PC-3 (cell line): ENCODE data around the gene SPEF1. TPM values are rescaled to one million over a fixed set of nuclear protein-coding genes. Genes with fewer than 3 reads are reported as not detected.

ENCODE experiments used
- ATAC-seq: fragments of 200-7000 bp; cut with Tn5 transposase; 2 replicates; pipeline ENCODE4 v1.9.1; 2020; ENCODE audit warnings: mild to moderate bottlenecking, moderate library complexity
- BruUV-seq: library from RNA; stranded (reverse); fragments of 400-500 nt; replicated peaks from 2 replicates; lab custom pipeline; 2021; lab: Mats Ljungman, UMichigan
- CTCF ChIA-PET: fragments of 300-600 bp; sonication (Branson Sonifier 250); formaldehyde crosslinking; loops from one replicate; lab custom pipeline; 2022; ENCODE audit warnings: antibody characterized with exemption; lab: Charles Lee
- POLR2A ChIA-PET: fragments of 300-600 bp; sonication (Branson Sonifier 250); formaldehyde crosslinking; loops from one replicate; lab custom pipeline; 2022; ENCODE audit warnings: antibody characterized with exemption; ENCODE audit not compliant: unreplicated experiment; lab: Charles Lee
- DNase-seq: peaks from one replicate; pipeline ENCODE4 v3.0.0-alpha.2; 2015
- H2AFZ ChIP-seq: fragments of 300-600 bp; sonication (generic); 2 replicates; pipeline ENCODE4 v1.6.0; 2016; ENCODE audit warnings: antibody characterized with exemption, low read length
- H3F3A ChIP-seq: fragments of 300-600 bp; sonication (generic); one replicate; pipeline ENCODE4 v1.6.0; 2017; ENCODE audit warnings: antibody characterized with exemption, low read length, control low read depth, mild to moderate bottlenecking; ENCODE audit not compliant: unreplicated experiment
- H3K27ac ChIP-seq: fragments of 300-600 bp; sonication (generic); 2 replicates; pipeline ENCODE4 v1.5.1; 2016; ENCODE audit warnings: mild to moderate bottlenecking, low read length
- H3K27me3 ChIP-seq: fragments of 300-600 bp; sonication (generic); 2 replicates; pipeline ENCODE4 v1.6.1; 2016; ENCODE audit warnings: low read length, mixed read lengths
- H3K36me3 ChIP-seq: fragments of 300-600 bp; sonication (generic); 2 replicates; pipeline ENCODE4 v1.6.1; 2016; ENCODE audit warnings: low read depth, mixed run types, low read length, mixed read lengths
- H3K4me1 ChIP-seq: fragments of 300-600 bp; sonication (generic); 2 replicates; pipeline ENCODE4 v1.5.1; 2016; ENCODE audit warnings: low read length; ENCODE audit not compliant: insufficient read depth
- H3K4me2 ChIP-seq: fragments of 300-600 bp; sonication (generic); 2 replicates; pipeline ENCODE4 v1.6.0; 2016; ENCODE audit warnings: low read length
- H3K4me3 ChIP-seq: fragments of 300-600 bp; sonication (generic); 2 replicates; pipeline ENCODE4 v1.5.1; 2016; ENCODE audit warnings: mild to moderate bottlenecking, low read length, mixed read lengths
- H3K79me2 ChIP-seq: fragments of 300-600 bp; sonication (generic); 2 replicates; pipeline ENCODE4 v1.6.1; 2017; ENCODE audit warnings: low read length, mixed read lengths
- H3K9ac ChIP-seq: fragments of 300-600 bp; sonication (generic); 2 replicates; pipeline ENCODE4 v1.6.0; 2016; ENCODE audit warnings: mild to moderate bottlenecking, low read length
- H3K9me2 ChIP-seq: fragments of 300-600 bp; sonication (generic); replicated peaks from 2 replicates; pipeline ENCODE4 v1.6.1; 2016; ENCODE audit warnings: mixed run types, low read length, mixed read lengths
- H3K9me3 ChIP-seq: fragments of 300-600 bp; sonication (generic); 2 replicates; pipeline ENCODE4 v1.6.1; 2016; ENCODE audit warnings: low read length, mixed read lengths
- H4K20me1 ChIP-seq: fragments of 300-600 bp; sonication (generic); 2 replicates; pipeline ENCODE4 v1.6.1; 2016; ENCODE audit warnings: low read length, mixed read lengths
- EZH2 ChIP-seq: fragments of 300-600 bp; sonication (generic); IDR thresholded peaks from one replicate; pipeline ENCODE4 v1.6.1; 2017; ENCODE audit warnings: antibody characterized with exemption, mild to moderate bottlenecking, low read length; ENCODE audit not compliant: unreplicated experiment
- EZH2phosphoT487 ChIP-seq: fragments of 300-600 bp; sonication (generic); IDR thresholded peaks from 2 replicates; pipeline ENCODE4 v1.6.1; 2018; ENCODE audit warnings: mild to moderate bottlenecking, antibody characterized with exemption, low read length, borderline replicate concordance
- intact Hi-C: fragments of 100-400 bp; cut with micrococcal nuclease; formaldehyde crosslinking; loops from 2 replicates; pipeline ENCODE4 v1.9.0; 2023
- total RNA-seq: library from RNA; depleted of rRNA; stranded (reverse); fragments of >200 nt; gene quantifications from 2 replicates; pipeline ENCODE4 v1.2.3, GENCODE V29; 2014
- TF ChIP-seq, protein P1 (sequence below): fragments of 300-600 bp; sonication (generic); conservative IDR thresholded peaks from 2 replicates; pipeline ENCODE4 v1.5.1; 2017; ENCODE audit warnings: antibody characterized with exemption, low read depth, mild to moderate bottlenecking, low read length

The SPEF1 gene
- total RNA-seq, 1 experiment from 2014 or later = 2.0 TPM

DNA sequence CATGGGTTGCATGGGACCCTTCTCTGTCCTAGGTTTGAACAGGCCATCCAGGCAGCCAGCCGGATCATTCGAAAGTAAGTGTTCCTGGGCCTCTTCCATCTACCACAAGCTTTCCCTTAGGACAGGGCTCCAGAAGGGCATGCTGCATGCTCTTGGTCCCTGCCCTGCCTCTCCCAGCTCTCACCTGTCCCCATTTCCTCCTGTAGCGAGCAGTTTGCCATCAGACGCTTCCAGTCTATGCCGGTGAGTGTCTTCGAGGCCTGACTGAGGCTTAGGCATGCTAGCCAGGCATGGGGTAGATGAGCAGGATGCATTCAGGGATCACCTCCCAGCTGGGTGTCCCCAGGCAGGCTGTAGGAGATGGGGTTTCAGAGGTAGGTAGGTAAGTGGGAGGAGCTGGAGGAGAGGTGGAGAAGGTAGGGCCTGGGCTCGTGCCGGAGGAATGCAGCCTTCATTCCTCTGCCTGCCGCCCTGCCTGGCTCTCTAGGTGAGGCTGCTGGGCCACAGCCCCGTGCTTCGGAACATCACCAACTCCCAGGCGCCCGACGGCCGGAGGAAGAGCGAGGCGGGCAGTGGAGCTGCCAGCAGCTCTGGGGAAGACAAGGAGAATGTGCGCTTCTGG is 19.1 kb upstream of the SPEF1 start:
- Histone ChIP-seq H3K4me2 (no peak overlapping the region), H3K36me3 (peaks cover 74% of the 10 kb centered on the region), H3K27me3 (no peaks in the 10 kb centered on the region), H3K9ac (no peak overlapping the region), H3F3A (no peaks in the 10 kb centered on the region), H3K27ac (no peak overlapping the region), H3K79me2 (peaks cover 46% of the 10 kb centered on the region), H3K4me3 (no peak overlapping the region), H2AFZ (no peak overlapping the region), H3K9me2 (no peaks in the 10 kb centered on the region), H3K4me1 (peaks cover 30% of the 10 kb centered on the region), H4K20me1 (no peaks in the 10 kb centered on the region), H3K9me3 (no peaks in the 10 kb centered on the region)
- ChIA-PET CTCF (no interaction called here), POLR2A (no interaction called here)
- intact Hi-C loops = no loop called here
- DNase-seq (no peak), ATAC-seq (no peak)
- TF ChIP-seq EZH2phosphoT487 = no peak
- no peak for TF ChIP-seq EZH2
- TF ChIP-seq, protein P1, sequence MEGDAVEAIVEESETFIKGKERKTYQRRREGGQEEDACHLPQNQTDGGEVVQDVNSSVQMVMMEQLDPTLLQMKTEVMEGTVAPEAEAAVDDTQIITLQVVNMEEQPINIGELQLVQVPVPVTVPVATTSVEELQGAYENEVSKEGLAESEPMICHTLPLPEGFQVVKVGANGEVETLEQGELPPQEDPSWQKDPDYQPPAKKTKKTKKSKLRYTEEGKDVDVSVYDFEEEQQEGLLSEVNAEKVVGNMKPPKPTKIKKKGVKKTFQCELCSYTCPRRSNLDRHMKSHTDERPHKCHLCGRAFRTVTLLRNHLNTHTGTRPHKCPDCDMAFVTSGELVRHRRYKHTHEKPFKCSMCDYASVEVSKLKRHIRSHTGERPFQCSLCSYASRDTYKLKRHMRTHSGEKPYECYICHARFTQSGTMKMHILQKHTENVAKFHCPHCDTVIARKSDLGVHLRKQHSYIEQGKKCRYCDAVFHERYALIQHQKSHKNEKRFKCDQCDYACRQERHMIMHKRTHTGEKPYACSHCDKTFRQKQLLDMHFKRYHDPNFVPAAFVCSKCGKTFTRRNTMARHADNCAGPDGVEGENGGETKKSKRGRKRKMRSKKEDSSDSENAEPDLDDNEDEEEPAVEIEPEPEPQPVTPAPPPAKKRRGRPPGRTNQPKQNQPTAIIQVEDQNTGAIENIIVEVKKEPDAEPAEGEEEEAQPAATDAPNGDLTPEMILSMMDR = no peak
- no TSS peak for BruUV-seq

DNA sequence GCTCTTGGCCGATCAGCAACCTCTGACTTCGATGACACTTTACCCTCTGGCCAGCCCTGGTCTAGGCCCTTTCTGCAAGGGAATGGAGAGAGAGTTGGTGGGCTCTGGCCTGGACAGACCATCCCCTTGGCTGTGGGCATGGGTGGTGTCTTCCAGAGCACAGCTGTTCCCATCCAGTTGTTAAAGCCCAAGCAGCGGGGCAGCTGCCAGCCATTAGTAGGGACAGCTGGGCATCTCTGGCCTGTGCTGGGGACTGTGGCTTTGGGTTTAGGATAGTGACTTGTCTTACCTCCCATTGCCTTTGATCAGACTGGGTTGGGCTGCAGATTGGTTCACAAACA is 17.6 kb upstream of the SPEF1 start:
- peaks cover 60% of the 10 kb centered on the region for H3K36me3 ChIP-seq
- intact Hi-C loops = no loop called here
- H3K79me2 ChIP-seq = peaks cover 53% of the 10 kb centered on the region
- no peak overlapping the region for H3K9ac ChIP-seq
- no peaks in the 10 kb centered on the region for H3K27me3 ChIP-seq
- no peak overlapping the region for H3K27ac ChIP-seq
- H4K20me1 ChIP-seq = no peaks in the 10 kb centered on the region
- DNase-seq (no peak), ATAC-seq (no peak)
- H2AFZ ChIP-seq = no peak overlapping the region
- no TSS peak for BruUV-seq
- POLR2A ChIA-PET = no interaction called here
- H3K9me3 ChIP-seq = no peaks in the 10 kb centered on the region
- peak overlapping the region; percentile 98 for H3K4me2 ChIP-seq
- H3K9me2 ChIP-seq = no peaks in the 10 kb centered on the region
- TF ChIP-seq EZH2 = no peak
- TF ChIP-seq, protein P1 = no peak
- no peak for TF ChIP-seq EZH2phosphoT487
- H3F3A ChIP-seq = no peaks in the 10 kb centered on the region
- H3K4me3 ChIP-seq = 0 out of 2 replicates have a peak overlapping the region, but pooled peaks have one; percentile 3
- CTCF ChIA-PET = no interaction called here
- H3K4me1 ChIP-seq = peaks cover 26% of the 10 kb centered on the region

DNA sequence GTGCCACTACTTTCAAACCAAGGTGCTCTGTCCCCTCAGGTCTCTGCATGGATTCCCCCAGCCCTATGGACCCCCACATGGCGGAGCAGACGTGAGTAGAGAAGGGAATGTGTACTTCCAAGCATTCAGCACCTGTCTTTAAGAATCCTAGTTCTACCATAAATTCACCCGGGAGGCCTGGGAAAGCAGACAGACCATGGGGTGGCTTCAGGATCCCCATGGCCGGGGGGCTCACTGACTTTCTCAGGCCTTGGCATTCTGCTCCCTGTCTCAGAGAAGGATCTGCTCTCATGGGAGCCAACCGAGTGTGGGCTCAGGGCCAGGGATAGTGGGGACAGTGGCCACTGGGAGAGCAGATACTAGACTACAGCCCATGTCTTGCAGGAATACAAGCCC is 17.1 kb upstream of the SPEF1 start:
- POLR2A ChIA-PET = no interaction called here
- Histone ChIP-seq H3K9ac (peak overlapping the region; percentile 95), H2AFZ (no peak overlapping the region), H3K36me3 (peaks cover 55% of the 10 kb centered on the region), H3K27me3 (no peaks in the 10 kb centered on the region), H3K4me3 (peak overlapping the region; percentile 99; the same call in 1 of the 2 replicates), H3K4me1 (peaks cover 26% of the 10 kb centered on the region), H3K27ac (peak overlapping the region; percentile 64), H3K4me2 (peak overlapping the region; percentile 98), H3K9me3 (no peaks in the 10 kb centered on the region), H3K9me2 (no peaks in the 10 kb centered on the region), H4K20me1 (no peaks in the 10 kb centered on the region), H3F3A (no peaks in the 10 kb centered on the region), H3K79me2 (peaks cover 53% of the 10 kb centered on the region)
- BruUV-seq = no TSS peak
- DNase-seq = no peak
- intact Hi-C loops = no loop called here
- no peak for ATAC-seq
- CTCF ChIA-PET = no interaction called here
- no peak for TF ChIP-seq EZH2phosphoT487
- no peak for TF ChIP-seq EZH2
